Measurements from ENCODE around the gene PBLD. TPM values are rescaled to one million over a fixed set of nuclear protein-coding genes. Genes with fewer than 3 reads are reported as not detected.

Gene PBLD
- polyA plus RNA-seq (ENCODE audit: low read depth in 6 of 6): 1 to 10 TPM in 2 of 6 donors, under 1 TPM in 3, not detected in 1; 0.77 to 2.0 (median 1.00) TPM

GRCh38 chr10:68332259-68333057 lies at the start of gene PBLD:
Gene PBLD (minus strand): TSS chr10:68332928. CDS start chr10:68306844, 26,084 bp downstream.
- H3K27me3 Mint-ChIP-seq: no peaks in the 10 kb centered on the region
- DNase-seq (peak; percentile 48), ATAC-seq (ENCODE audit: low read depth in 2 of 2) (peak; percentile 1 to 2)
- H3K4me1 Mint-ChIP-seq: peaks cover 52 to 74% (median 67%) of the 10 kb centered on the region in 3 donors
- peak within 1 kb of the TSS; percentile 98 to 100 (median 100) for H3K4me3 Mint-ChIP-seq
- peaks cover 0 to 8% (median 2%) of the 10 kb centered on the region in 7 donors for H3K9me3 Mint-ChIP-seq
- H3K36me3 Mint-ChIP-seq: peaks cover 1 to 8% of the 10 kb centered on the region in 2 donors
- H3K27ac Mint-ChIP-seq: peak within 1 kb of the TSS; percentile 99 to 100 (median 99)

- H3K27ac Mint-ChIP-seq: peak overlapping the region in 1 of 6 donors; percentile 66
- no peak overlapping the region for H3K4me3 Mint-ChIP-seq
These were observed 38.9 kb upstream of the PBLD start for GRCh38 chr10:68371604-68372003.

GRCh38 chr10:68367121-68367520 lies 34.4 kb upstream of the PBLD start:
- DNase-seq: no peak
- Mint-ChIP-seq H3K4me1 (peaks cover 0 to 12% (median 0%) of the 10 kb centered on the region in 3 donors), H3K9me3 (peaks cover 0 to 14% (median 12%) of the 10 kb centered on the region in 7 donors), H3K36me3 (peaks cover 7 to 15% of the 10 kb centered on the region in 2 donors), H3K27me3 (no peaks in the 10 kb centered on the region), H3K4me3 (no peak overlapping the region), H3K27ac (no peak overlapping the region)
- ATAC-seq (ENCODE audit: low read depth in 2 of 2): no peak

More at GRCh38 chr10:68371604-68372003, 38.9 kb upstream of the PBLD start:
- Mint-ChIP-seq H3K27me3 (no peaks in the 10 kb centered on the region), H3K4me1 (no peaks in the 10 kb centered on the region), H3K9me3 (peaks cover 0 to 23% (median 16%) of the 10 kb centered on the region in 7 donors), H3K36me3 (peaks cover 28 to 38% of the 10 kb centered on the region in 2 donors)
- no peak for DNase-seq
- no peak for ATAC-seq (ENCODE audit: low read depth in 2 of 2)

- DNase-seq (no peak), ATAC-seq (ENCODE audit: low read depth in 2 of 2) (no peak)
- Mint-ChIP-seq H3K27me3 (no peaks in the 10 kb centered on the region), H3K9me3 (peaks cover 0 to 10% (median 9%) of the 10 kb centered on the region in 7 donors), H3K36me3 (peaks cover 7 to 12% of the 10 kb centered on the region in 2 donors), H3K27ac (no peak overlapping the region), H3K4me1 (peaks cover 0 to 14% (median 0%) of the 10 kb centered on the region in 3 donors), H3K4me3 (no peak overlapping the region)
These were observed 33.9 kb upstream of the PBLD start for GRCh38 chr10:68366600-68366999.

GRCh38 chr10:68365611-68366010 lies 32.9 kb upstream of the PBLD start:
- peaks cover 5 to 6% of the 10 kb centered on the region in 2 donors for H3K36me3 Mint-ChIP-seq
- H3K27ac Mint-ChIP-seq: no peak overlapping the region
- H3K27me3 Mint-ChIP-seq: no peaks in the 10 kb centered on the region
- no peak for DNase-seq
- H3K4me3 Mint-ChIP-seq: no peak overlapping the region
- peaks cover 0 to 3% (median 2%) of the 10 kb centered on the region in 7 donors for H3K9me3 Mint-ChIP-seq
- H3K4me1 Mint-ChIP-seq: peaks cover 0 to 14% (median 0%) of the 10 kb centered on the region in 3 donors
- no peak for ATAC-seq (ENCODE audit: low read depth in 2 of 2)

- Mint-ChIP-seq H3K4me3 (no peak overlapping the region), H3K27me3 (no peaks in the 10 kb centered on the region), H3K9me3 (no peaks in the 10 kb centered on the region), H3K4me1 (peaks cover 0 to 14% (median 0%) of the 10 kb centered on the region in 3 donors), H3K27ac (peak overlapping the region in 1 of 6 donors; percentile 75), H3K36me3 (no peaks in the 10 kb centered on the region)
- ATAC-seq (ENCODE audit: low read depth in 2 of 2) (no peak), DNase-seq (no peak)
These were observed 31.6 kb upstream of the PBLD start for GRCh38 chr10:68364101-68364886.

GRCh38 chr10:68362590-68362989 lies 29.9 kb upstream of the PBLD start:
- Mint-ChIP-seq H3K9me3 (no peaks in the 10 kb centered on the region), H3K36me3 (no peaks in the 10 kb centered on the region), H3K27ac (peak overlapping the region in 3 of 6 donors; percentile 38 to 59 (median 56)), H3K4me3 (no peak overlapping the region), H3K4me1 (peaks cover 0 to 14% (median 0%) of the 10 kb centered on the region in 3 donors), H3K27me3 (no peaks in the 10 kb centered on the region)
- peak; percentile 39 to 47 for ATAC-seq (ENCODE audit: low read depth in 2 of 2)
- peak; percentile 11 for DNase-seq

- H3K27me3 Mint-ChIP-seq: no peaks in the 10 kb centered on the region
- DNase-seq: no peak
- ATAC-seq (ENCODE audit: low read depth in 2 of 2): no peak
- H3K9me3 Mint-ChIP-seq: no peaks in the 10 kb centered on the region
- H3K36me3 Mint-ChIP-seq: peaks cover 4 to 6% of the 10 kb centered on the region in 2 donors
- no peak overlapping the region for H3K27ac Mint-ChIP-seq
- H3K4me3 Mint-ChIP-seq: no peak overlapping the region
- H3K4me1 Mint-ChIP-seq: peaks cover 0 to 14% (median 0%) of the 10 kb centered on the region in 3 donors
These were observed 26.5 kb upstream of the PBLD start for GRCh38 chr10:68359189-68359588.

- no peak overlapping the region for H3K27ac Mint-ChIP-seq
- H3K36me3 Mint-ChIP-seq: peaks cover 4 to 21% of the 10 kb centered on the region in 2 donors
- H3K27me3 Mint-ChIP-seq: no peaks in the 10 kb centered on the region
- no peak for DNase-seq
- no peak overlapping the region for H3K4me3 Mint-ChIP-seq
- peaks cover 0 to 2% (median 0%) of the 10 kb centered on the region in 3 donors for H3K4me1 Mint-ChIP-seq
- no peak for ATAC-seq (ENCODE audit: low read depth in 2 of 2)
- no peaks in the 10 kb centered on the region for H3K9me3 Mint-ChIP-seq
These were observed 20.8 kb upstream of the PBLD start for GRCh38 chr10:68353537-68353936.

GRCh38 chr10:68348265-68348741 lies 15.6 kb upstream of the PBLD start:
- peaks cover 0 to 4% (median 0%) of the 10 kb centered on the region in 3 donors for H3K4me1 Mint-ChIP-seq
- peak overlapping the region in 5 of 6 donors; percentile 33 to 93 (median 81) for H3K27ac Mint-ChIP-seq
- H3K9me3 Mint-ChIP-seq: no peaks in the 10 kb centered on the region
- H3K4me3 Mint-ChIP-seq: peak overlapping the region in 1 of 8 donors; percentile 52
- H3K36me3 Mint-ChIP-seq: peaks cover 0 to 18% of the 10 kb centered on the region in 2 donors
- H3K27me3 Mint-ChIP-seq: no peaks in the 10 kb centered on the region
- ATAC-seq (ENCODE audit: low read depth in 2 of 2) (peak; percentile 53 to 55), DNase-seq (peak; percentile 29)

GRCh38 chr10:68346774-68347173 lies 14.0 kb upstream of the PBLD start:
- no peaks in the 10 kb centered on the region for H3K27me3 Mint-ChIP-seq
- H3K4me3 Mint-ChIP-seq: no peak overlapping the region
- peaks cover 3 to 15% of the 10 kb centered on the region in 2 donors for H3K36me3 Mint-ChIP-seq
- H3K9me3 Mint-ChIP-seq: no peaks in the 10 kb centered on the region
- DNase-seq (no peak), ATAC-seq (ENCODE audit: low read depth in 2 of 2) (no peak)
- peaks cover 0 to 4% (median 3%) of the 10 kb centered on the region in 3 donors for H3K4me1 Mint-ChIP-seq
- peak overlapping the region in 2 of 6 donors; percentile 26 to 49 for H3K27ac Mint-ChIP-seq

GRCh38 chr10:68345621-68346020 lies 12.9 kb upstream of the PBLD start:
- ATAC-seq (ENCODE audit: low read depth in 2 of 2) (no peak), DNase-seq (no peak)
- no peaks in the 10 kb centered on the region for H3K27me3 Mint-ChIP-seq
- H3K27ac Mint-ChIP-seq: peak overlapping the region in 3 of 6 donors; percentile 5 to 41 (median 33)
- H3K36me3 Mint-ChIP-seq: peaks cover 9 to 22% of the 10 kb centered on the region in 2 donors
- no peak overlapping the region for H3K4me3 Mint-ChIP-seq
- no peaks in the 10 kb centered on the region for H3K9me3 Mint-ChIP-seq
- H3K4me1 Mint-ChIP-seq: peaks cover 0 to 8% (median 4%) of the 10 kb centered on the region in 3 donors

GRCh38 chr10:68342909-68343516 lies 10.3 kb upstream of the PBLD start:
- peak overlapping the region in 1 of 6 donors; percentile 18 for H3K27ac Mint-ChIP-seq

More at GRCh38 chr10:68342909-68343516, 10.3 kb upstream of the PBLD start:
- Mint-ChIP-seq H3K36me3 (peaks cover 13 to 36% of the 10 kb centered on the region in 2 donors), H3K4me3 (no peak overlapping the region), H3K4me1 (peaks cover 0 to 14% (median 4%) of the 10 kb centered on the region in 3 donors), H3K27me3 (no peaks in the 10 kb centered on the region), H3K9me3 (no peaks in the 10 kb centered on the region)
- DNase-seq (no peak), ATAC-seq (ENCODE audit: low read depth in 2 of 2) (no peak)
